ENCODE measurements around the gene WASHC3. TPM values are rescaled to one million over a fixed set of nuclear protein-coding genes. Genes with fewer than 3 reads are reported as not detected.

Gene WASHC3
- total RNA-seq, 1 experiment from 2014 or later = 29.7 TPM

- no TSS peak for BruUV-seq (replicated peaks)
- intact Hi-C loops (cut with micrococcal nuclease; ENCODE audit: unreplicated experiment) = no loop called here
- DNase-seq = no peak
- no peaks in the 10 kb centered on the region for H3K4me1 ChIP-seq (replicated peaks; ENCODE audit: insufficient read depth)
- H3K27ac ChIP-seq = no peak overlapping the region
- H4K20me1 ChIP-seq (ENCODE audit: insufficient read depth) = no peaks in the 10 kb centered on the region
- no peak overlapping the region for H3K4me3 ChIP-seq
- H3K4me2 ChIP-seq = no peak overlapping the region
- no peaks in the 10 kb centered on the region for H3K9me2 ChIP-seq (ENCODE audit: insufficient read depth)
- H3K9me3 ChIP-seq (ENCODE audit: insufficient read depth, low read depth) = no peaks in the 10 kb centered on the region; the same call in 1 of the 2 replicates
- H3K27me3 ChIP-seq (ENCODE audit: insufficient read depth, low read depth) = no peaks in the 10 kb centered on the region
- ChIA-PET POLR2A (ENCODE audit: unreplicated experiment) (no interaction called here), CTCF (no interaction called here)
- no peaks in the 10 kb centered on the region for H3F3A ChIP-seq (ENCODE audit: insufficient read depth, low read depth)
- no peak for TF ChIP-seq CTCF (conservative IDR thresholded peaks at IDR 0.05)
- no peak for TF ChIP-seq EZH2 (IDR thresholded peaks at IDR 0.05; ENCODE audit: low read depth)
- no peak overlapping the region for H2AFZ ChIP-seq
- no peaks in the 10 kb centered on the region for H3K36me3 ChIP-seq (ENCODE audit: low read depth)
- no peaks in the 10 kb centered on the region for H3K79me2 ChIP-seq (ENCODE audit: low read depth)
Observed at GRCh38 chr12:101981868-101982267, 79.9 kb downstream of the WASHC3 start.

GRCh38 chr12:101968770-101969169 is 93.0 kb downstream of the WASHC3 start:
- H3K27me3 ChIP-seq (ENCODE audit: insufficient read depth, low read depth) = no peaks in the 10 kb centered on the region
- intact Hi-C loops (cut with micrococcal nuclease; ENCODE audit: unreplicated experiment) = no loop called here

GRCh38 chr12:101967506-101967905 is 94.3 kb downstream of the WASHC3 start:
- H3K9me3 ChIP-seq (ENCODE audit: insufficient read depth, low read depth) = no peaks in the 10 kb centered on the region
- no peaks in the 10 kb centered on the region for H3F3A ChIP-seq (ENCODE audit: insufficient read depth, low read depth)
- ChIA-PET POLR2A (ENCODE audit: unreplicated experiment) (no interaction called here), CTCF (interaction anchor here (0.7 kb wide), 1 partner anchor 645 kb away, joined by 3 read pairs; no protein-coding TSS in a partner anchor)
- no peak overlapping the region for H2AFZ ChIP-seq
- no TSS peak for BruUV-seq (replicated peaks)
- no peak for DNase-seq
- no peak overlapping the region for H3K27ac ChIP-seq
- no peaks in the 10 kb centered on the region for H3K79me2 ChIP-seq (ENCODE audit: low read depth)
- H3K4me3 ChIP-seq = no peak overlapping the region
- H3K4me2 ChIP-seq = no peak overlapping the region
- H3K27me3 ChIP-seq (ENCODE audit: insufficient read depth, low read depth) = no peaks in the 10 kb centered on the region
- TF ChIP-seq CTCF (conservative IDR thresholded peaks at IDR 0.05) (no peak), EZH2 (IDR thresholded peaks at IDR 0.05; ENCODE audit: low read depth) (no peak)
- no peaks in the 10 kb centered on the region for H3K4me1 ChIP-seq (replicated peaks; ENCODE audit: insufficient read depth)
- no peaks in the 10 kb centered on the region for H3K36me3 ChIP-seq (ENCODE audit: low read depth)
- H4K20me1 ChIP-seq (ENCODE audit: insufficient read depth) = no peaks in the 10 kb centered on the region
- H3K9me2 ChIP-seq (ENCODE audit: insufficient read depth) = no peaks in the 10 kb centered on the region
- intact Hi-C loops (cut with micrococcal nuclease; ENCODE audit: unreplicated experiment) = no loop called here

More at GRCh38 chr12:101968770-101969169, 93.0 kb downstream of the WASHC3 start:
- Histone ChIP-seq H3K4me1 (replicated peaks; ENCODE audit: insufficient read depth) (no peaks in the 10 kb centered on the region), H2AFZ (no peak overlapping the region), H3K36me3 (ENCODE audit: low read depth) (no peaks in the 10 kb centered on the region), H3K9me2 (ENCODE audit: insufficient read depth) (no peaks in the 10 kb centered on the region), H3K79me2 (ENCODE audit: low read depth) (no peaks in the 10 kb centered on the region), H3K4me3 (no peak overlapping the region), H3F3A (ENCODE audit: insufficient read depth, low read depth) (no peaks in the 10 kb centered on the region), H4K20me1 (ENCODE audit: insufficient read depth) (no peaks in the 10 kb centered on the region), H3K4me2 (no peak overlapping the region), H3K9me3 (ENCODE audit: insufficient read depth, low read depth) (no peaks in the 10 kb centered on the region), H3K27ac (no peak overlapping the region)
- CTCF ChIA-PET = no interaction called here
- POLR2A ChIA-PET (ENCODE audit: unreplicated experiment) = no interaction called here
- no peak for TF ChIP-seq EZH2 (IDR thresholded peaks at IDR 0.05; ENCODE audit: low read depth)
- no peak for TF ChIP-seq CTCF (conservative IDR thresholded peaks at IDR 0.05)
- DNase-seq = no peak
- no TSS peak for BruUV-seq (replicated peaks)
